PC-3 (cell line): ENCODE results near the gene MEP1B.

Experiments used
- EZH2 ChIP-seq: fragments of 300-600 bp; sonication (generic); IDR thresholded peaks from one replicate; pipeline ENCODE4 v1.6.1; 2017; ENCODE audit warnings: antibody characterized with exemption, mild to moderate bottlenecking, low read length; ENCODE audit not compliant: unreplicated experiment
- EZH2phosphoT487 ChIP-seq: fragments of 300-600 bp; sonication (generic); IDR thresholded peaks from 2 replicates; pipeline ENCODE4 v1.6.1; 2018; ENCODE audit warnings: mild to moderate bottlenecking, antibody characterized with exemption, low read length, borderline replicate concordance
- TF ChIP-seq, protein P1 (sequence below): fragments of 300-600 bp; sonication (generic); conservative IDR thresholded peaks from 2 replicates; pipeline ENCODE4 v1.5.1; 2017; ENCODE audit warnings: antibody characterized with exemption, low read depth, mild to moderate bottlenecking, low read length

DNA sequence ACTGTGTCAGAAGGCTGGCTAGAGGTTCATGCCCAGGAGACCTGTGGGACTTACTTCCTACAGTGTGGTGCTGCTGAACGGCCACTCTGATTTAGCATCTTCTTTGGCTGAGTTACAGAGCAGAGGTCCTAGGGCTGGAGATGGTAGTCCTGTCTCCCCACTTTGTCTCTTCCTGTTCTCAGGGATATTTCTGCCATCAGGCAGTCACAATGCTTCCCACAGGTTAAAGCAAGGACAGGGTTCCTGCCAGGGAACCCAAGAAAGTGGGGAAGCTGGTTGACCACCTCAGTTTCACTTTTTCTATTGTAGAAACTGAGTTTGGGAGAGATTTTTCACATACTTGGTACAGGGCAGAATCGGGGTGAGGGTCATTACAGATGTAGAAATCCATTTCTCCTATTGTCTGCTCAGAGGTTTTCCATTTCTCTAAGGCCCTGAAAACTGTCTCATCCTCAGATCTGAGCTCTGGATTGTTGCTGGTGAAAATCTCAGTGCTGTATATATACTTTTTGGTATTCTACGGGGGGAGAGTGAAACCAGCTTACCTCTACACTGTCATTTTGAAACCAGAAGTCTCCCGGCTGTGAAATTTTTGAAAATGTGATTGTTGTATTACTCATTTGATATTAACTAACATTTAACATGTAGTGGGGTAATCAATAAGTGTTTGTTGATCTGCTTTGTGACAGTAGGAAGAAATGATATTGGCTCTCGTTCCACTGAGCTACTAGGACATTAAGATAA, 37.0 kb upstream of the MEP1B start:
- TF ChIP-seq, protein P1, sequence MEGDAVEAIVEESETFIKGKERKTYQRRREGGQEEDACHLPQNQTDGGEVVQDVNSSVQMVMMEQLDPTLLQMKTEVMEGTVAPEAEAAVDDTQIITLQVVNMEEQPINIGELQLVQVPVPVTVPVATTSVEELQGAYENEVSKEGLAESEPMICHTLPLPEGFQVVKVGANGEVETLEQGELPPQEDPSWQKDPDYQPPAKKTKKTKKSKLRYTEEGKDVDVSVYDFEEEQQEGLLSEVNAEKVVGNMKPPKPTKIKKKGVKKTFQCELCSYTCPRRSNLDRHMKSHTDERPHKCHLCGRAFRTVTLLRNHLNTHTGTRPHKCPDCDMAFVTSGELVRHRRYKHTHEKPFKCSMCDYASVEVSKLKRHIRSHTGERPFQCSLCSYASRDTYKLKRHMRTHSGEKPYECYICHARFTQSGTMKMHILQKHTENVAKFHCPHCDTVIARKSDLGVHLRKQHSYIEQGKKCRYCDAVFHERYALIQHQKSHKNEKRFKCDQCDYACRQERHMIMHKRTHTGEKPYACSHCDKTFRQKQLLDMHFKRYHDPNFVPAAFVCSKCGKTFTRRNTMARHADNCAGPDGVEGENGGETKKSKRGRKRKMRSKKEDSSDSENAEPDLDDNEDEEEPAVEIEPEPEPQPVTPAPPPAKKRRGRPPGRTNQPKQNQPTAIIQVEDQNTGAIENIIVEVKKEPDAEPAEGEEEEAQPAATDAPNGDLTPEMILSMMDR: no peak
- no peak for TF ChIP-seq EZH2phosphoT487
- no peak for TF ChIP-seq EZH2
